Fibroblast of skin of abdomen (primary cell): ENCODE measurements around the gene TRIM38.
"Not testable (repeated sequence)": the region's sequence is repeated elsewhere in the genome, so short reads cannot be mapped to it uniquely, and the experiment has no call there.

ENCODE experiments used
- DNase-seq: peaks from one replicate; pipeline ENCODE4 v3.0.0-alpha.2; 2013

TRIM38 gene

DNA sequence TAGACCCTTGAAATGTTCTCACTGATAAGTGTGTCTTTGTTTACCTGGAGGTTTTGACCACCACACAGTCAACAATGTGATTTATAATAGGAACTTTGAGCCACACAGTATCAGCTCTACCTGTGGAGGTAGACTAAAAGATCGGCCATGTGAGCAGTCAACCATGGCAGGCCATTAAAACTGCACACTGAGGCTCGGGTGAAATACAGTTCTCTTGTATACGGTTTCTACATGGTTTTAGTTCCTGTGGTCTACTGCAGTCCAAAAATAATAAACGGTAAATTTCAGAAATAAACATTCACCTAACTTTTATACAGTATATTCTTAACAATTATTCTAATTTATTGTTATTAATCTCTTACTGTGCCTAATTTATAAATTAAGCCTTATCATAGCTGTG is 47.2 kb downstream of the TRIM38 start:
- no peak for DNase-seq

DNA sequence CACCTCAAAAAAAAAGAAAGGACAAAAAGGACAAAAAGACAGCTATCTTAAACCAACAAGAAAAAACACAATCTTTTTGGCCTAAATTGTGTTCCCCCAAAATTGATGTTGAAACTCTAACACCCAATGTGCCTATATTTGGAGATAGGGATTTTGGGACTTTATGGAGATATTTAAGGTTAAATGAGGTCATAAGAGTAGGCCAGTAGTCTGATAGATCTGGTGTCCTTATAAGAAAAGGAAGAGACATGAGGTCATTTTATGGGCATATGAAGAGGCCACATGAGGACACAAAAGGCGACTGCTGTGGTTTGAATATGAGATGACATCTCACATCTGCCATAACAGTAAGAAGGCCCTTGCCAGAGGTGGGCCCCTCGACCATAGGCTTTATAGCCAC is 49.5 kb downstream of the TRIM38 start:
- DNase-seq: no peak

DNA sequence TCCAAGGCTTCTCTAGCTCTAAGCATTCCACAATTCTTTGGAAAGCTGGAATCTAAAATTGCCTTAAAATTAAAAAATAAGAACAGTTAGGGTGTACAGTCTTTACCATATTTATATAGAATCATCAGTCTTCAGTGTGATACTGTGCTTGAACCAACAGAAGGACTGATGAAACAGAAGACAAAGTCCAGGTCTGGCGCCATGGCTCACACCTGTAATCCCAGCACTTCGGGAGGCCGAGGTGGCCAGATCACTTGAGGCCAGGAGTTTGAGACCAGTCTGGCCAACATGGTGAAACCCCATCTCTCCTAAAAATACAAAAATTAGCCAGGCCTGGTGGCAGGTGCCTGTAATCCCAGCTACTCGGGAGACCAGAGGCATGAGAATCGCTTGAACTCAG is 51.8 kb downstream of the TRIM38 start:
- not testable (repeated sequence) for DNase-seq

DNA sequence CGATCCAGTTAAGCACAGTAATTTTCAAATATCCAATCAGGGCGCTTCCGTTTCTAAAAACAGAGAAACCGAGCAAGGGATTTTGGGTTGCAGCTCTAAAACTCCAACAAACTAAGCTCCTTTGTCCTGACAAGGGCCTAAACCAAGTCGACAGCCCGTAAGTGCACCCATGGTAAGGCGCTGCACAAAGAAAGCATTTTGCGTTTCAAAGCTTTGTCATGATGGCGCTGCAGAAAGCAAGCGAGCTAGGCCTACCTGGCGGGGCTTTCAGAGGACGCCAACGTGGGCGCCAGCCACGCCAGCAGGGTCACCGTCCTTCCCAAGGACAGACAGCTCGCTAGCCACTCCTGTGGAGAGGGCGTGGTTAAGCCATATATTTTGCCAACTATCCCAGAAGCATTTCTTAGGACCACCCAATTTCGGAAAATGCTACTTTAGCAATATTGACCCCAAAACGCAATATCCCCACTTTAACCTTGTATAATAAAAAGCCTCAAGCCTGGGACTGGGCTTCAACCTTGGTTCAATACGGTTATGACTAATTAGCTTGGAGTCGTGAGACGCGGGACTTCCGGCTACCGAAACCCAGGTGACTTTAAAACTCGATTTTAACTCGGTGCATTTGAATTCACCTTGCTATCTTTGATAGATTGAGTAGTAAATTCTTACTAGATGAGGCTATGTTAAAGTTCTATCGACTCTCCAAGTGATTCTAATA is 53.8 kb downstream of the TRIM38 start:
- DNase-seq: peak; percentile 29

DNA sequence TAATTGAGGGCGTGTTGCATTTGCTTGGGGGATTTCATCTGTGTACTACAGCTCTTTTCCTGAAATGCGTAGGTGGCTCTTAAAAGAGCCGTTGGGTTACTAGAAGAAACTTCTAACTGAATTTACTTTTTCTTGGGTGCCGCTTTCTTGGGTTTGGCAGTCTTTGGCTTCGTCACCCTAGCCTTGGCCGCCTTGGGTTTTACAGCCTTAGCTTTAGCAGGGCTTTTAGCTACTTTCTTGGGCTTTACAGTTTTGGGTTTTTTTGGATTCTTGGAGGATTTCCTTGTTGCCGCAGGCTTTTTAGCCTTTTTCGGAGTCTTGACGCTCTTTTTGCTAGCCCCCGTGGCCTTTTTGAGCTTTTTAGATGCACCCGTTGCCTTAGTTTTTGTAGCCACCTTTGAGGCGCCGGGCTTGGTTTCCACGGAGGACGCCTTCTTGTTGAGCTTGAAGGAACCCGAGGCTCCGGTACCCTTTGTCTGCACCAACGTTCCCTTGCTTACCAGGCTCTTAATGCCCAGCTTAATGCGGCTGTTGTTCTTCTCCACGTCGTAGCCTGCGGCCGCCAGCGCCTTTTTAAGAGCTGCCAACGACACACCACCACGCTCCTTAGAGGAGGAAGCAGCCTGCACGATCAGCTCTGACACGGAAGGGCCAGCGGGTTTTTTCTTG is 54.5 kb downstream of the TRIM38 start:
- peak; percentile 26 for DNase-seq

DNA sequence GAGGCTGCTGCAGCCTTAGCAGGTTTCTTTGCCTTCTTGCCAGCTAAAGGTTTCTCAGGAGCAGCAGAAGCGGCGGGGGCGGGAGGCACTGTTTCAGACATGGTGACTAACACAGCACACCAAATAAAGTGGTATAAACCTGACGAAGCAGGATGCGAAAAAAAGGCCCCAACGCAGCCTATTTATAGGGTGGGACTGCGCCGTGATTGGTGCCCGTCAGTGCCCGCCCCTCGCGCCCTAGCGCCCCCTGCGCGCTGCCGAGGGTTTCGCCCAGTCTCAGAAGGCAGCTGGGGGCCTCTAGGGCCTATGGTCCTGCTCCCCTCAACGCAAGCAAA is 55.0 kb downstream of the TRIM38 start:
- peak; percentile 91 for DNase-seq

DNA sequence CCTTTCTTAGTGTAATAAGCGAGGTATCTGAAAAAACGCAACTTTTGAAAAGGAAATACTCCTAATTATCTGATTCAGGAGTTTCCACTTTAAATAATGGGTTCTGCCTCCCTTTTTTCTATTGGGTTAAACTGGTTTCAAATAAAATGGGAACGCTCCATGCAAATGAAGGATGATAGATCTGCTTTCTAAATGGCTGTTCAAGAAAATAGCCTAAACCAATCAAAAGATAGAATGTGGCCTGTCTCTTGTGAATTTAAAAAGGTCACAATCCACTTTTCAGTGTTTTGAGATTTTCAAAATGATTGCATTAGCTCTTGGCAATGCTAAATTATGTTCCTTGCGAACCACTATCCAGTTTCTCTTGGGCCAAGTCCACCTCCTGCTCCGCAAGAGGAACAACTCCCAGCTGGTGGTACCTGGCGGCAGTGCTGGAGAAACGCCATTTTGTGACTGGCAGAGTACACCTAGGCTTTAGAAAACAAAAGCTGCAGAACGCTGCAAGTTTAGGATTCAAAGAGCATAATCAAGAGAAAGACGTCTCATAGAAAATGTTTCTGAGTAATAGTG is 56.7 kb downstream of the TRIM38 start:
- no peak for DNase-seq

DNA sequence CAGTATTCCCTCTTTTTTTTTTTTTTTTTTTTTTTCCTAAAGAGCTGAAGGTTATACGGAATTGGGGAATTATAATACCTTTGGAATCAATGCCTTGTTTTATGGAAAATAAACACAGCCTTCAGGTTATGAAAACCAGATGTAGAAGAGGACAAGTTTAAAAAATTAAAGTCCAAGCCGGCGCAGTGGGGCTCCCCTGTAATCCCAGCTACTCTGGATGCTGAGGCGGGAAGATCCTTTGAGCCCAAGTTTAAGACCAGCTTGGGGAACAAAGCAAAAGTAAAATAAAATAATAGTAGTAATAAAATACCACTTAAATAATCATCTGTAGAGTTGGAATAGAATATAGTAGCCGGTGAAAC is 57.3 kb downstream of the TRIM38 start:
- no peak for DNase-seq

DNA sequence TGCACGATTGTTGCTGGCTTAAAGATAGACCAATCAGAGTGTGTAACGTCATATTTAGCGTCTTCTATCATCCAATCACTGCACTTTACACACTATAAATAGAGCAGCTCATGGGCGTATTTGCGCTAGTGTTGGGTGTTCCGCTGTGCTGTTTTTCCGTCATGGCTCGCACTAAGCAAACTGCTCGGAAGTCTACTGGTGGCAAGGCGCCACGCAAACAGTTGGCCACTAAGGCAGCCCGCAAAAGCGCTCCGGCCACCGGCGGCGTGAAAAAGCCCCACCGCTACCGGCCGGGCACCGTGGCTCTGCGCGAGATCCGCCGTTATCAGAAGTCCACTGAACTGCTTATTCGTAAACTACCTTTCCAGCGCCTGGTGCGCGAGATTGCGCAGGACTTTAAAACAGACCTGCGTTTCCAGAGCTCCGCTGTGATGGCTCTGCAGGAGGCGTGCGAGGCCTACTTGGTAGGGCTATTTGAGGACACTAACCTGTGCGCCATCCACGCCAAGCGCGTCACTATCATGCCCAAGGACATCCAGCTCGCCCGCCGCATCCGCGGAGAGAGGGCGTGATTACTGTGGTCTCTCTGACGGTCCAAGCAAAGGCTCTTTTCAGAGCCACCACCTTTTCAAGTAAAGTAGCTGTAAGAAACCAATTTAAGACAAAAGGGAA is 57.9 kb downstream of the TRIM38 start:
- DNase-seq: peak; percentile 92

DNA sequence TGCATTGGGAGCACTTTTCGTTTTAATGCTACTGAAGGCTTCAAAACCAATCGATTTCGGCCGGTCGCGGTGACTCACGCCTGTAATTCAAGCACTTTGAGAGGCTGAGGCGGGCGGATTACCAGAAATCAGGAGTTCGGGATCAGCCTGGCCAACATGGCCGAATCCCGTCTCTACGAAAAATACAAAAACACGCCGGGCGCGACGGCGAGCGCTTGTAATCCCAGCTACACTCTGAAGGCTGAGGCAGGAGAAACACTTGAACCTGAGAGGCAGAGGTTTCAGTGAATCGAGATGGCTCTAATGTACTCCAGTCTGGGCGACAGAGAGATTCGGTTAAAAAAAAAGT is 58.4 kb downstream of the TRIM38 start:
- peak; percentile 77 for DNase-seq

DNA sequence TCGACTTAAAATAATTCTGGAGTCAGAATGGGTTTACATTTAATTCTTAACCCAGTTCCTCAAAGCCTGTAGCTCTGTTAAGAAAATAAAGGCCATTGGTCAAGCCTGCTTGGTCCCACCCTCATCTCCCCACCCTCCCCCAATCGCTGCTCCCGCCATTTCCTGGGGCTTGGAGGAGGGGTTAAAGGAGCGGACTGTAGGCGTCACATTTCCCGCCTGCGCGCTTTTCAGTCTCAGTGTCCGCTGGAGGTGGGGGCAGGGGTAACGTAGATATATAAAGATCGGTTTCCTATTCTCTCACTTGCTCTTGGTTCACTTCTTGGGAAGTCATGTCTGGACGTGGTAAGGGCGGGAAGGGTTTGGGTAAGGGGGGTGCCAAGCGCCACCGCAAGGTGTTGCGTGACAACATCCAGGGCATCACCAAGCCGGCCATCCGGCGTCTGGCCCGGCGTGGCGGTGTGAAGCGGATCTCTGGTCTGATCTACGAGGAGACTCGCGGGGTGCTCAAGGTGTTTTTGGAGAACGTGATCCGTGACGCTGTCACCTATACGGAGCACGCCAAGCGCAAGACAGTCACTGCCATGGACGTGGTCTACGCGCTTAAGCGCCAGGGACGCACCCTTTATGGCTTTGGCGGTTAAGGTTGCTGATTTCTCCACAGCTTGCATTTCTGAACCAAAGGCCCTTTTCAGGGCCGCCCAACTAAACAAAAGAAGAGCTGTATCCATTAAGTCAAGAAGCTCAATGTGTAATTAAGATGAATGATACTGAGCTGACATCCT is 58.9 kb downstream of the TRIM38 start:
- DNase-seq: peak; percentile 96

DNA sequence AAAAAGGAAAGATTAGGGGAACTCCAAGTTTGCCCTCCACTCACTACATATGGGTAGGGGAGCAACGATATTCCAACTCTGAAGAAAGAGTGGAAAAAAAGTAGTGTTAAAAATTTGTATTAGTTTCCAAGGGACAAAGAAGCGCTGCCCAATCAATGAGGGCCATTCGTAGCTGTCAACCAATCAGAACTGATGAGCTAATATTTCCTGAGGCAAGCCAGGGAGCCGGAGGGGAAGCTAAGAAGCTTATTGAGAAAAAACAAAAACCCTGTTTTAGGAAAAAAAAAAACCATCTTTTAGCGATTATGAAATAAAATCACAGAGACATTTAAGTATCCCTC is 59.5 kb downstream of the TRIM38 start:
- DNase-seq: peak; percentile 83

DNA sequence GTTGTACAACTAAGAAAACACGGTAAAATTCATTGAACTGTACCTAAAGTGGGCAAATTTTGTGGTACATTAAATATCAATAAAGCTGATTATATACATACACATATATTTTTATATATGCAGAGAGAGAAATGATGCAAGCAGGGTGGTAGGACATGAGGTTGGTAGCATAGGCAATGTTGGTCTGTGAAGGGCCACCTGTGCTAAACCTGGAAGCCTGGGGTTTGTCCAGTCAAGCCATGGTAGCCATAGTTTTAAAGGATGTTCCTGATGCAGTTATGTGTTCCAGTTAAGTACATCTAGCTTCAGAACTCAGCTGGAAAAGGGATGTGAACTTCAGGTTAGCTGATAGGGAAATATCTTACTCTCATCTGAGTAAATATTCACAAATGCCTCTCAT is 60.1 kb downstream of the TRIM38 start:
- no peak for DNase-seq

DNA sequence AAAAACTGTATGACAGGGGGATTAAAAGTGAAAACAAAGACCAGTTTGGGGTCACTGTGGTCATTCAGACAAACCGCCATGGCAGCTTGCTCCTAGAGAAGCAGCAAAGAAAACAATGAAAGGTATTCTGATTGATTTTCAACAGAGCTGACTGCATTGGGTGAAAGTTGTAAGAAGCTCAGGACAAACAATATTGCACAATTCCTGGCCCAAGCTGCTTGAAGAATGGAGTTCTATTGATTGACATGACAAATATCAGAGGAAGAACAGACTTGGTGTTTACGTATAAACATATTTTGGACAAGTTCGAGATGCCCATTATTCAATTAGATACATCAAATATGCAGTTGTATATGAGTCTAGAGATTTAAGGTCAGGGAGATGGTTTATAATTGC is 62.0 kb downstream of the TRIM38 start:
- no peak for DNase-seq

DNA sequence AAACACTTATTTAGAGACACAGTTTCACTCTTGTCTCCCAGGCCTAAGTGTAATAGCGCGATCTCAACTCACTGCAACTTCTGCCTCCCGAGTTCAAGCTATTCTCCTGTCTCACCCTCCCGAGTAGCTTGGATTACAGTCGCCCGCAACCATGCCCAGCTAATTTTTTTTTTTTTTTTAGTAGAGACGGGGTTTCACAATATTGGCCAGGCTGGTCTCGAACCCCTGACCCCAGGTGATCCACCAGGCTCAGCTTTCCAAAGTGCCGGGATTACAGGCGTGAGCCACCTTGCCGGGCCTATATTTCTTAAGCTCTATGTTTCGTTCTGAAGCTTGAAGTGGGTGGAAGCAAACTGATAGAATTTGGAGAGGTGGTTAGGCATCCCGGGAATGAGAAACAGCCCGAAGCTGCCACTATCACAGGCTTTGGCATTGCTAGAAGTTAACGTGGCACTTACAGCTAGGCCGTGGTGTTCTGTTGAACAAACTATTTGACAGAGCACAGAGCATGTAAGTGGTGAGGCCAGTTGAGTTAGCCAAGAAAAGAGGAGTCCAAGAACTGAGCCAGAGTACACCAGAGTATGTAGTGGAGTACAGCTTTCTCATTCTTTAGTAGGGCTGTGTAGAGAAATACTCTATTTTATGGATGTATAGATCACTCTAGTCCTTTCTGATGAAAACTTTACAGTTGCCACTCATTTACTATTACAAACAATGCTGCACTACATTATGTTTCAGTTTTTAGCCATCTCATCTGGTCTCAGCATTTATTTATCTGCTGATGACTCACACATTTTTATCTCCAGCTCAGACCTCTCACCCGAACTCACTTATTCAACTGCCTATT is 62.7 kb downstream of the TRIM38 start:
- DNase-seq: peak; percentile 67

DNA sequence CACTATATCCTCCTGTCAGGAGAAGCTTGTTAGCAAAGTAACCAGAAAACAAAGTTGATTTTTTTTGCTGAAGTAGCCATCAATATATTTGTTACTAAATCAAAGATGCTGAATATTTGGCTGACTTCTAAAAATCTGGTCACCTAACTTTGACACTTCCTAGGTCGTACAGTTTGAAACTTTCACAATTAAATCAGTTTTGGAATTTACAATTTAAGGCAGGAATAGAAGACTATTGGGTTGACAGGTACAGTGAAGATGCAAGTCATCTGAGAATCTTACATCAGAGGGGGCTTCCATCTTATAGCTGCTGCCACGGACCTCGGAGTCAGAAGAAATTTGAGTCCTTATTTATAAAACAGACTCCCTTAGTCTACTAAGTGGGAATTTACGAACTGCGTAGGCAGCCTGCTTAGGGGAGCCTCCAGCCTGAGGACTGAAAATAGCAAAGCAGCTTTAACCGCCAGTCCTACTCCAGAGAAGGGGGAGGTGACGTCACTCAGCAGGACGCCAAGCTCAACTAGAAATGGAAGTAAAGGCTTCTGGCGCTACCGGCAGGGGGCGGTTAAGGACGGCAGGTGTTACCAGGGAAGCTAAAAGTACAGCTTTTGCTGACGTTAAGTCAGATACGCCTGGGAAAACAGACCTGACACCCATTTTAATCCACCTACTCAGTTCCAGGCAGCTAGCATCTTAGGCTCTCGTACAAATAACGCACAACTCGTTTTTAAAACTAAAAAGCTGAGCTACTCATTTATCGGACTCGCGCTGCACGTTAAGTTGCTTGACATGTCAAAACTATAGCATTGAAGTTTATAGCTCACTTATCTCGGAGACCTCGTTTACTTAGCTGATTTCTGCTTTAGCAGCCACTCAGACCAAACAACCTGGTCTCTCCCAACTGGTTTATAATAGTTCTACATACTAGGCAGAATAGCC is 63.6 kb downstream of the TRIM38 start:
- DNase-seq: peak; percentile 94

DNA sequence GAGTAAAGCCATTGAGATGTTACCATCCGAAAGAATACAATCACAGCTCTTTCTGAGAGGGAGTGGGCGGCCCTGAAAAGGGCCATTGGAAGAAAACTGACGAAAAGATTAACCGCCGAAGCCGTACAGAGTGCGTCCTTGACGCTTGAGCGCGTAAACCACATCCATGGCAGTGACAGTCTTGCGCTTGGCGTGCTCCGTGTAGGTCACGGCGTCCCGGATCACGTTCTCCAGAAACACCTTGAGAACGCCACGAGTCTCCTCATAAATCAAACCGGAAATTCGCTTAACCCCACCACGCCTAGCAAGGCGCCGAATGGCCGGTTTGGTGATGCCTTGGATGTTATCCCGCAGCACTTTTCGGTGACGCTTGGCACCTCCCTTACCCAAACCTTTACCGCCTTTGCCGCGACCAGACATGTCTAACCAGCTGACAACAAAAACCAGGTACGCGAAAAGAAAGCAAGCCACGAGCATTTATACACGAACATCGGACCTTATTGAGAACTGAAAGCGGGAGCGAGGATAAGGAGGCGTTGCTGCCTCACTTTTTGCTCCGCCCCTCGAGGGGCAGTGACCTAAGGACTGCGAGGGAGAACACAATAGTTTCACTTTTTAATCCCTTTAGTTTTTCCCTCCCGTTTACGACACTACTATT is 64.4 kb downstream of the TRIM38 start:
- peak; percentile 96 for DNase-seq

DNA sequence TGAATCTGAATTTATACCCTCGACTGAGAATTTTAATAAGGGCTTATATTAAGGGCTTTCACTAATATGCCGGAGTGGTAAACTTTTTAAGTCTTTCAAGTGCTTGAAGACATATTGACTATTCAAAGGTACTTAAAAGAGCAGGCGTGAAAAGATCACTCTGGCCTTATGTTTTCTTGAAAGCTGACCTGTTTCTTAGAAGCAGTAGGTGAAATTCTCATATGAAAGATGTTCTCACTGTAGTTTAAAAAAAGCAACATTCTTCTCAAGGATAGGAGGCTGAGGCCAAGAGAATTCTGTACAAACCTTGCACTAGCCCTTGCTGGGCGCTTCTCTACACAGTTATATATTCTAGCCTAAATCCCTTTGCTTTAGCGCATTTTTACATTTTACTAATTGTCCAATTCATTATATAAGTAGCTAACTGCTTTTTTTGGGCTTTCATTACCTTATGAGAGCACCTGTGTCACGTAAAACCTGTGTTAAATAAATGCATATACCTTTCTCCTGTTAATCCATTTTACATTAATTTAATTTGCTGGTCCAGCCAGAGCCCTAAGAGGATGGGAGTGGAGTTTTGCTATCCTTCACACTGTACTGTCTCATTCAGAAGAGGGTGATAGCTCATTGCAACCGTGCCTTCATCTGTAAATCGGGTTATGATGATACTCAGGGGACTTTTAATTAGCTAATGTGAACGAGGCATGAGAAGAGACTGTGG is 65.0 kb downstream of the TRIM38 start:
- DNase-seq: no peak

DNA sequence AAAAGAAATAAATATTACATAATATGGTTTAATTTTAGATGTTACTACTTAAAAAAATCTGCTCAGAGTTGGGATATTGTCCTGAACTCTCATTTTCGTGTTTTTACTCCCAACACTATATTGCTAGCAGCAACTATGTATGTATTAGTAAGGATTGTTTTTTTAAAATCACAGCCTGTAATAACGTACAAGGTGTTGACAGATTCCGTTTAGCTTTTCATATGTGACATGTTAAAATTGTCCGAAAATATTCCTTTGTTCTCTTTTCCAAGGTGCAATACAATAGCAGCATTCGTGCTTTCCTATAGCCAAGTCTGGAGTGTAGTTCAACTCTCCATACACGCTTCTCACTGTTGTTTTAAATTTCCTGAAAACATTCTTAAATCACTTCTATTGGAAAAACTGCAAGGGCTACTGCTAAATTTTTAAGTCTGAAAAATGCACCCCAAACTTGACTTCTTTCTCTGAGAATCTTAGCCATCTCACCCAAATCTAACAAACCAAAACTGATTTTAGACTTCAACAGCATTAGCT is 65.7 kb downstream of the TRIM38 start:
- no peak for DNase-seq
